PC-3 (cell line): ENCODE results near the gene UBQLN1.

ENCODE experiments used
- CTCF ChIP-seq: fragments of 300-600 bp; sonication (generic); conservative IDR thresholded peaks from 2 replicates; pipeline ENCODE4 v1.5.1; 2017; ENCODE audit warnings: antibody characterized with exemption, low read depth, mild to moderate bottlenecking, low read length
- EZH2 ChIP-seq: fragments of 300-600 bp; sonication (generic); IDR thresholded peaks from one replicate; pipeline ENCODE4 v1.6.1; 2017; ENCODE audit warnings: antibody characterized with exemption, mild to moderate bottlenecking, low read length; ENCODE audit not compliant: unreplicated experiment
- EZH2phosphoT487 ChIP-seq: fragments of 300-600 bp; sonication (generic); IDR thresholded peaks from 2 replicates; pipeline ENCODE4 v1.6.1; 2018; ENCODE audit warnings: mild to moderate bottlenecking, antibody characterized with exemption, low read length, borderline replicate concordance

GRCh38 chr9:83680233-83680632 is 27.5 kb downstream of the UBQLN1 start:
- no peak for TF ChIP-seq CTCF
- TF ChIP-seq EZH2: no peak
- TF ChIP-seq EZH2phosphoT487: no peak
